ENCODE data around the gene SLC25A51.
A peak's percentile ranks its signal among the peaks of the same experiment; 100 is the strongest.

SLC25A51 gene

DNA sequence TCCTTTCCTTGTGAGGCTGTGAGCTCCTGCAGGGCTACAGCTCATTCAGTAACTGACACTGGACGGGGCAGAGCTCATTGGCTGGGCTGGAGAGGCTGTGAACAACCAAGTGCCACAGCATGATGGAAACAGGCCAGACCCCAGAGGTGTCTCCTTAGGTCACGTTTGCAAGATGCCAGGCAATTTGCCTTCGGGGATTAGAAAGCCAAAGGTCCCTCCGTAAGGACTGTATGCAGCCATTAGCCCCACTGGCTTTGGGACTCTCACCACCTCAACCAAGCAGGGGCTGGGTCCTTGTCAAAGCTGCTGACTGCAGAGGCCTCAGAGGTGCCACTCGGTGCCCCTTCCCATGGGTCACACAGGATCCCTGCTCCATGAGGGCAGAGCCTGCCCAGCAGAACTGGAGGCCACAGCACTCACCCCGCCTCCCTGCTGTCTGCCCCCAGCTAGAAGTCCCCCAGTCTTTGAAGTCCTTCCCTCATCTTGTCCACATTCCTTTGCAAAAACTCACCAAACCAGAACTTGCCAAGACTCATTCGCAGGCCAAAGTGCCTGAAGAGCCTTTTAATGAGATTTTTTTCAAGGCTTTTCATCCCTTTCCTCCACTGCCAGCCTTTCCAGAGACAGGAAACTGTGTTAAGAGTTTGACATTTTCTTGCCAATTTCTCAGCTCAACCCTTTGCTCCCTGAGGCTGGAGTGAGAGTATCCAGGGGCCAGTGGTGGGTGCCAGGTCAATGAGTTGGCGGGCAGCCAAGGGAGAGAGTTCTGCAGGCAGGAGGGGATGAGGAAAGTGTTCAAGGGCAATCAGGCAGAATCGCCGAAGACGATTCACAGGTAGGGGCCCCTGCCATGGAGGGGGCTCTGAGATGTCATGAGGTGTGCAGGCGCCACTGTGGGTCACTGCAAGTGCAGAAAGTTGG is 39.7 kb upstream of the SLC25A51 start:
- ATAC-seq (ENCODE audit: low read depth) (peak; percentile 57), DNase-seq (ENCODE audit: low spot score) (no peak)
- H3K4me1 ChIP-seq (ENCODE audit: insufficient read depth, poor library complexity, severe bottlenecking), result peaks cover 62% of the 10 kb centered on the region
- no peak overlapping the region for H3K4me3 ChIP-seq (ENCODE audit: severe bottlenecking)
- TF ChIP-seq, protein P1, sequence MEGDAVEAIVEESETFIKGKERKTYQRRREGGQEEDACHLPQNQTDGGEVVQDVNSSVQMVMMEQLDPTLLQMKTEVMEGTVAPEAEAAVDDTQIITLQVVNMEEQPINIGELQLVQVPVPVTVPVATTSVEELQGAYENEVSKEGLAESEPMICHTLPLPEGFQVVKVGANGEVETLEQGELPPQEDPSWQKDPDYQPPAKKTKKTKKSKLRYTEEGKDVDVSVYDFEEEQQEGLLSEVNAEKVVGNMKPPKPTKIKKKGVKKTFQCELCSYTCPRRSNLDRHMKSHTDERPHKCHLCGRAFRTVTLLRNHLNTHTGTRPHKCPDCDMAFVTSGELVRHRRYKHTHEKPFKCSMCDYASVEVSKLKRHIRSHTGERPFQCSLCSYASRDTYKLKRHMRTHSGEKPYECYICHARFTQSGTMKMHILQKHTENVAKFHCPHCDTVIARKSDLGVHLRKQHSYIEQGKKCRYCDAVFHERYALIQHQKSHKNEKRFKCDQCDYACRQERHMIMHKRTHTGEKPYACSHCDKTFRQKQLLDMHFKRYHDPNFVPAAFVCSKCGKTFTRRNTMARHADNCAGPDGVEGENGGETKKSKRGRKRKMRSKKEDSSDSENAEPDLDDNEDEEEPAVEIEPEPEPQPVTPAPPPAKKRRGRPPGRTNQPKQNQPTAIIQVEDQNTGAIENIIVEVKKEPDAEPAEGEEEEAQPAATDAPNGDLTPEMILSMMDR (IDR thresholded peaks at IDR 0.05; ENCODE audit: poor library complexity, severe bottlenecking), result no peak
- H3K27me3 ChIP-seq (ENCODE audit: insufficient read depth, poor library complexity, severe bottlenecking), result no peaks in the 10 kb centered on the region
- peaks cover 54% of the 10 kb centered on the region for H3K36me3 ChIP-seq (ENCODE audit: low read depth)
- H3K27ac ChIP-seq (ENCODE audit: poor library complexity, severe bottlenecking), result peak overlapping the region; percentile 96
- H3K9me3 ChIP-seq (ENCODE audit: severe bottlenecking), result no peaks in the 10 kb centered on the region

DNA sequence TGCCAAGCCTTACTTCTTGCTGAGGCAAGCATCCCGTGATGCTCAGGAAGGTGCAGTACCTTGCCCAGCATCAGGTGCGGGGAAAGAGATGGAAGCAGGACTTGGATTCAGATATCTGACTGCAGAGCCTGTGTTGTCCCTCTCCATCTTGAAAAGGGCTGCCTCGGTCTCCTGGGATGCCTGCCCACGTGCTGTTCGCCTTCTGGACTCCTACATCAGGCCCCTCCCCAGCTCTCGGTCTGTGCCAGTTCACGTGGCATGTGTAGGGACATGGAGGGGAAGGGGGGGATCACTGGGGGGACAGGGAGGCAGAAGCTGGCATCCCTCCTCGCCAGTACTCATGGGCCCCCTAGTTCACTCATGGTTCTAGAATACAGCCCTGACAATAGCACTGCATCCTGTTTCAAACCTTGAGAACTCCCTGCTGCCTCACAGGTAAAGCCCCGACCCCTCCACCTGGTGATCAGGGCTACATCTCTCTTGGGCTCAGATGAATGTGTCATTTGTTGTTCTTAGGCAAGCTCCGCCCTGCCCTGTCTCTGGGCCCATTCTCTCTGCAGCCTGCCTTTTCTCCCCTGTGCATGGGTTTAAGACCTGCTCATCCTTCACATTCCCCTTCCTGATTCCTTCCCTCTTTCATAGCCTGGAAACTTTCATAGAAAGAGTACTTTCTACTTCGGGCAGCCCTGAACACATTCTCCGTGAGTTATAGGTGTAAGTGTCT is 38.9 kb upstream of the SLC25A51 start:
- ATAC-seq (ENCODE audit: low read depth) (peak; percentile 31), DNase-seq (ENCODE audit: low spot score) (no peak)
- H3K4me1 ChIP-seq (ENCODE audit: insufficient read depth, poor library complexity, severe bottlenecking), result peaks cover 62% of the 10 kb centered on the region

GRCh38 chr9:37941253-37941652 is 37.3 kb upstream of the SLC25A51 start:
- Histone ChIP-seq H3K27ac (ENCODE audit: poor library complexity, severe bottlenecking) (peak overlapping the region; percentile 96), H3K9me3 (ENCODE audit: severe bottlenecking) (no peaks in the 10 kb centered on the region), H3K36me3 (ENCODE audit: low read depth) (peaks cover 36% of the 10 kb centered on the region), H3K4me3 (ENCODE audit: severe bottlenecking) (no peak overlapping the region), H3K27me3 (ENCODE audit: insufficient read depth, poor library complexity, severe bottlenecking) (no peaks in the 10 kb centered on the region), H3K4me1 (ENCODE audit: insufficient read depth, poor library complexity, severe bottlenecking) (peaks cover 72% of the 10 kb centered on the region)
- DNase-seq (ENCODE audit: low spot score) (no peak), ATAC-seq (ENCODE audit: low read depth) (no peak)
- TF ChIP-seq, protein P1 (IDR thresholded peaks at IDR 0.05; ENCODE audit: poor library complexity, severe bottlenecking), result no peak

More for the DNA sequence above, 38.9 kb upstream of the SLC25A51 start:
- TF ChIP-seq, protein P1 (IDR thresholded peaks at IDR 0.05; ENCODE audit: poor library complexity, severe bottlenecking), result no peak
- Histone ChIP-seq H3K27me3 (ENCODE audit: insufficient read depth, poor library complexity, severe bottlenecking) (no peaks in the 10 kb centered on the region), H3K27ac (ENCODE audit: poor library complexity, severe bottlenecking) (peak overlapping the region; percentile 96), H3K4me3 (ENCODE audit: severe bottlenecking) (no peak overlapping the region), H3K9me3 (ENCODE audit: severe bottlenecking) (no peaks in the 10 kb centered on the region), H3K36me3 (ENCODE audit: low read depth) (peaks cover 46% of the 10 kb centered on the region)

DNA sequence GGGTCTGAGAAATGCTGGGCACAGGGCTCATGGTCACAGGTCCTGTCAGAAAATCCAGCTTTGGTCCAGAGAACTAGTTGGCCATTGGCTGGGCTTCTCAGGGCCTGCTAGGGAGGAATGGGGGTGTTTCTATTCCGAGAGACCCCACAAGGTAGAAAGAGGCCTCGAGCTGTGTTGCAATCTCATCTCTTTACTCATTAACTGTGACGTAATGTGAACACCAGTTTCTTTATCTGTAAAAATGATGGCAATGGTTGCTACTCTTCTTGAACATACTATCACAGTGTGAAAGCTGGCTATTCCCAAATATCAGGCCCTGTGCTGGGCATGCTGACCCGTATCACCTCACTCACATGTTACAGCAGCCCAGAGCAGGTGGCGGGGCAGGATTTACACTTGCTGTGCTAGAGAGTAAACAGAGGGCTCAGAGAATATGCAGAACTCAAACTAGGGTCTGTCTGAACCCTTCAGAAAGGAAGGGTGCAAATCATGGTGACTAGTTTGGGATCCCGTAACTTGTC is 35.7 kb upstream of the SLC25A51 start:
- ATAC-seq (ENCODE audit: low read depth) (no peak), DNase-seq (ENCODE audit: low spot score) (no peak)
- Histone ChIP-seq H3K4me1 (ENCODE audit: insufficient read depth, poor library complexity, severe bottlenecking) (peaks cover 59% of the 10 kb centered on the region), H3K9me3 (ENCODE audit: severe bottlenecking) (no peaks in the 10 kb centered on the region), H3K27me3 (ENCODE audit: insufficient read depth, poor library complexity, severe bottlenecking) (no peaks in the 10 kb centered on the region), H3K36me3 (ENCODE audit: low read depth) (peaks cover 29% of the 10 kb centered on the region), H3K27ac (ENCODE audit: poor library complexity, severe bottlenecking) (peak overlapping the region; percentile 96), H3K4me3 (ENCODE audit: severe bottlenecking) (no peak overlapping the region)
- TF ChIP-seq, protein P1 (IDR thresholded peaks at IDR 0.05; ENCODE audit: poor library complexity, severe bottlenecking), result no peak
